ENCODE measurements around the gene GZF1.

GZF1 gene

GRCh38 chr20:23369072-23369823 lies 7.3 kb downstream of the GZF1 start:
- Histone ChIP-seq H3K79me2 (ENCODE audit: control insufficient read depth, low read length) (peaks cover 48% of the 10 kb centered on the region), H3K27me3 (ENCODE audit: control insufficient read depth, low read length) (no peaks in the 10 kb centered on the region), H4K20me1 (ENCODE audit: control insufficient read depth, insufficient read depth, low read depth, low read length) (peaks cover 9% of the 10 kb centered on the region), H3K9me2 (replicated peaks; ENCODE audit: control insufficient read depth, low read length) (no peaks in the 10 kb centered on the region), H3F3A (ENCODE audit: control insufficient read depth, insufficient read depth) (no peaks in the 10 kb centered on the region), H3K4me2 (ENCODE audit: low read length) (no peak overlapping the region), H3K36me3 (ENCODE audit: control insufficient read depth, low read length) (peaks cover 98% of the 10 kb centered on the region), H3K9me3 (ENCODE audit: control insufficient read depth, insufficient read depth, low read length) (no peaks in the 10 kb centered on the region), H3K4me1 (ENCODE audit: control insufficient read depth, low read length) (peaks cover 15% of the 10 kb centered on the region), H3K27ac (ENCODE audit: low read depth, low read length) (no peak overlapping the region), H3K4me3 (ENCODE audit: low read length) (no peak overlapping the region)
- TF ChIP-seq CTCF (IDR thresholded peaks at IDR 0.05; ENCODE audit: low read depth, low read length, poor library complexity, severe bottlenecking), result no peak

- TF ChIP-seq EZH2phosphoT487 (IDR thresholded peaks at IDR 0.05; ENCODE audit: borderline replicate concordance, low read length), result no peak
- TF ChIP-seq CTCF (IDR thresholded peaks at IDR 0.05; ENCODE audit: low read depth, low read length, poor library complexity, severe bottlenecking), result no peak
- no peaks in the 10 kb centered on the region for H3K27me3 ChIP-seq (ENCODE audit: control insufficient read depth, low read length)
- H3F3A ChIP-seq (ENCODE audit: control insufficient read depth, insufficient read depth), result no peaks in the 10 kb centered on the region
- H3K9me2 ChIP-seq (replicated peaks; ENCODE audit: control insufficient read depth, low read length), result no peaks in the 10 kb centered on the region
- H3K27ac ChIP-seq (ENCODE audit: low read depth, low read length), result no peak overlapping the region
- H3K4me1 ChIP-seq (ENCODE audit: control insufficient read depth, low read length), result peaks cover 15% of the 10 kb centered on the region
- peaks cover 89% of the 10 kb centered on the region for H3K36me3 ChIP-seq (ENCODE audit: control insufficient read depth, low read length)
- H3K4me2 ChIP-seq (ENCODE audit: low read length), result no peak overlapping the region
- peaks cover 38% of the 10 kb centered on the region for H3K79me2 ChIP-seq (ENCODE audit: control insufficient read depth, low read length)
- H4K20me1 ChIP-seq (ENCODE audit: control insufficient read depth, insufficient read depth, low read depth, low read length), result peaks cover 9% of the 10 kb centered on the region
- no peak overlapping the region for H3K4me3 ChIP-seq (ENCODE audit: low read length)
- H3K9me3 ChIP-seq (ENCODE audit: control insufficient read depth, insufficient read depth, low read length), result no peaks in the 10 kb centered on the region
Measured at GRCh38 chr20:23370274-23370673, 8.3 kb downstream of the GZF1 start.

GRCh38 chr20:23370873-23371272 lies 8.9 kb downstream of the GZF1 start:
- TF ChIP-seq EZH2phosphoT487 (IDR thresholded peaks at IDR 0.05; ENCODE audit: borderline replicate concordance, low read length) (no peak), CTCF (IDR thresholded peaks at IDR 0.05; ENCODE audit: low read depth, low read length, poor library complexity, severe bottlenecking) (no peak)
- no peak overlapping the region for H3K4me3 ChIP-seq (ENCODE audit: low read length)
- H3K4me2 ChIP-seq (ENCODE audit: low read length), result no peak overlapping the region
- no peaks in the 10 kb centered on the region for H3K9me2 ChIP-seq (replicated peaks; ENCODE audit: control insufficient read depth, low read length)
- H3F3A ChIP-seq (ENCODE audit: control insufficient read depth, insufficient read depth), result no peaks in the 10 kb centered on the region
- H3K27ac ChIP-seq (ENCODE audit: low read depth, low read length), result no peak overlapping the region
- H3K79me2 ChIP-seq (ENCODE audit: control insufficient read depth, low read length), result peaks cover 32% of the 10 kb centered on the region
- peaks cover 12% of the 10 kb centered on the region for H3K4me1 ChIP-seq (ENCODE audit: control insufficient read depth, low read length)
- no peaks in the 10 kb centered on the region for H3K9me3 ChIP-seq (ENCODE audit: control insufficient read depth, insufficient read depth, low read length)
- H3K36me3 ChIP-seq (ENCODE audit: control insufficient read depth, low read length), result peaks cover 90% of the 10 kb centered on the region
- H4K20me1 ChIP-seq (ENCODE audit: control insufficient read depth, insufficient read depth, low read depth, low read length), result peaks cover 9% of the 10 kb centered on the region
- no peaks in the 10 kb centered on the region for H3K27me3 ChIP-seq (ENCODE audit: control insufficient read depth, low read length)

Data from DOHH2 (cell line).